GM12872 (cell line): ENCODE measurements around the gene IMMP2L.

Experiments
- CTCF ChIP-seq: IDR thresholded peaks from 3 replicates; pipeline ENCODE4 v1.5.1; 2011; ENCODE audit warnings: low read depth, mild to moderate bottlenecking, low read length, moderate library complexity; ENCODE audit not compliant: insufficient read depth

Gene IMMP2L

GRCh38 chr7:111356941-111357340 lies 205.4 kb downstream of the IMMP2L start:
- TF ChIP-seq CTCF: no peak

DNA sequence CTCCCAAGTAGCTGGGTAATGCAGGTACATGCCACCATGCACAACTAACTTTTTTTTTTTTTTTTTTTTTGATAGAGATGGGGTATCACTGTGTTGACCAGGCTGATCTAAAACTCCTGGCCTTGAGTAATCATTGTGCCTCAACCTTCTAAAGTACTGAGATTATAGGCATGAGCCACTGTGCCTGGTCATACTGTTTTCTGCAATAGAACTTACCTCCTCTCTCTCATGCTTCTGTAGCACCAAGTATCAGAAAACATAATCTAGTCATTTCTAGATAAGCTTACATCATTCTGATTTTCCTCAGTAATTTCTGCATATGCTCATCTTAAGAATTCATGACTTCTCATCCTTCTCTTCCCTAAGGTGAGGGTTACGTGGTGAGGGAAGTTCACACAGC lies 210.0 kb downstream of the IMMP2L start:
- no peak for TF ChIP-seq CTCF

- no peak for TF ChIP-seq CTCF
Observed at GRCh38 chr7:111346219-111346618, 216.1 kb downstream of the IMMP2L start.

DNA sequence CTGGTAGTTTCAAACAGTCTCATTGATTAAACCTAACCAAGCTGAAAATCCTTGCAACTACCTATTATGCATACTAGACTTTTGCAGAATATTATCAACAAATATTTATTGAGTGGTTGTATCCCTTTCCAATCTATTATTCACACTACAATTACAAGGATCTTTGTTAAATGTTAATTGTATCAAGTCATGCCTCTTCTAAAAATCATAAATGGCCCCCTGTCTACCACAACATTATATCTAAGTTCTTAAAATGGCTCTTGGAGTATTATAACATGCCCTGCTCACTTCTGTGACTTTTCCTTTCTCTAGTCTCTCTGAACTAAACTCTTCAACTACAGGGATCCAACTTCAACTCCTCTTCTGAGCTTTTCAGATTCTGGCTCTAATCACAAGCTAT lies 219.3 kb downstream of the IMMP2L start:
- TF ChIP-seq CTCF: no peak

- TF ChIP-seq CTCF: no peak
Observed at GRCh38 chr7:111339006-111339405, 223.3 kb downstream of the IMMP2L start.

- no peak for TF ChIP-seq CTCF
Observed at GRCh38 chr7:111333010-111333409, 229.3 kb downstream of the IMMP2L start.

DNA sequence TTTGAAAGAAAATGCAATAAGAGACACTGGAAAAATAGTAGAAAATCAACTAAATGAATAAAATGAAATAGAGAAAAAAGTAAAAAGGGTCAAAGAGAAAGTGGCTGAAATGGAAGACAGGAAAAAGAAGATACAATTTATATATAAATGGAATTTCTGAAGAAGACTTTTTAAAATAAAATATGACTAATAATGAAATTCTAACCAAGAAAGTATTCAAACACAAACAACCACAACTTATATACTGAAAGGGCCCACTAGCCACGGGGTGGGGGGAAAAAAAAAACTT lies 232.1 kb downstream of the IMMP2L start:
- no peak for TF ChIP-seq CTCF
